Measurements from ENCODE around the gene CEP89.
"Not testable (repeated sequence)": the region's sequence is repeated elsewhere in the genome, so short reads cannot be mapped to it uniquely, and the experiment has no call there.

CEP89 gene

DNA sequence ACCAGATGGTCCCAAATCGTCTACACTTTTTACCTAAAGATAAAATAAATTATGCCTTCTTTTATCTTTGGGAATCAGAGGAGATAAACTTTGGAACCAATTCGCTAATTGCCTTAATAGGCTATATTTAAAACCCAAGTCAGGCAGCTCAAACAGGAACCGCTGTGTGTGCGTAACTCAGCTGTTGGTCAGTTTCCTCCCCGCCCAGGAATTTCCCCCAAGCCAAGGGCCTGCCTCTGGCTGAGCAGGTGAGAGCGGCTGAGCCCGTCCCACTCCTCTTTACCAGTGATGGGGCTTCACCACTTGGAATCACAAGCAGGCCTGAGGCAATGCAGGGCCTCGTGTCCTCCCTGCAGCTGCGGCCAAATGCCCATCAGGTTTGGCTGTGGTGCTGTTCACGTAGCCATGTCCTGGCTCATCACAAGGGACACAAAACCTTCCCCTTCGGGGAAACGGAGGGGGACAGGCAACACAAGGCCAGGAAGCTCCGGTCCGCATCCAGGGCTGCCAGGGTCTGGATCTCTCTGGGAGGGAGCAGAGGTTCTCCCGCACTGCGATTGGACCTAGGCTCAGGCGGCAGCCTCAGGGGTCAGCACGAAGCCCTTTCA is 101.7 kb downstream of the CEP89 start:
- DNase-seq (ENCODE audit: low read depth in 2 of 2) = no peak

DNA sequence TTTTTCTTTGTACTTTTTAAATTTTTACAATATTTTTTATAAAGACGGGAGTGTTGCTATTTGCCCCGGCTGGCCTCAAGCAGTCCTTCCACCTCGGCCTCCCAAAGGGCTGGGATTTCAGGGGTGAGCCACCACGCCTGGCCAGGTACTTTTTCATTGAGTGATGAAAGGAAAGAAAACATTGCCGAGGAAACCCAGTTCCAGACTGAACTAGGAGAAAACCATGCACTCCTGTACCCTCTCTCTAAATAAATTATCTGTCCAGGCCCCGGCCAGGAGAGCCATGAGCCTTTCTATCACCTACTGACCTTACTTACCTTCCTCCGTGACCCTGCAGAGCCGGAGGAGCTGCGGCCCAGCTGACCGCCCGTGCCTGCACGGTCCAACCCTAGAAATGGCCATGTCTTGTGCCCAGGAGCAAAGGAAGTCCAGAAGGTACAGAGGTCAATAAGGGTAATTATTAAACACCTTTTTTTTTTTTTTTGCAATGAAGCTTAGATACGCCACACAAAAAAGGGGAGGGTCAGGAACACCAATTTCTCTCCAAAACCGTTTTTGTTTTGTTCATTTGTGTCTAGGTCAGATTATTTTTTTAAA is 102.3 kb downstream of the CEP89 start, which contains the start of gene SLC7A9:
SLC7A9 (minus strand) TSS at position 399 of the 597 bp plus-strand sequence. CDS start 1,233 bp downstream, outside the sequence.
- DNase-seq (ENCODE audit: low read depth in 2 of 2) = no peak

- no peak for DNase-seq (ENCODE audit: low read depth in 2 of 2)
Observed at GRCh38 chr19:32868206-32868950, 103.4 kb downstream of the CEP89 start.

DNA sequence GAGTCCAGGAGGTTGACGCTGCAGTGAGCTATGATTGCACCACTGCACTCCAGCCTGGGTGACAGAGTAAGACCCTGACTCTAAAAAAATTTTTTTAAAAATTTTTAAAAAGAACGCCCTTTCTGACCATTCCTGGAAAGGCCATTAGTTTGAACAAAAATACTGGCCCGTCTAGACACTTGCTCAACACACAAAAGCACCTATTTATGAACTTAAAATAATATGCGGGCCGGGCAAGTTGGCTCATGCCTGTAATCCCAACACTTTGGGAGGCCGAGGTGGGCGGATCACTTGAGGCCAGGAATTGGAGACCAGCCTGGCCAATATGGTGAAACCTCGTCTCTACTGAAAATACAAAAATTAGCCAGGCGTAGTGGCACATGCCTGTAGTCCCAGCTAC is 104.3 kb downstream of the CEP89 start:
- not testable (repeated sequence) for DNase-seq (ENCODE audit: low read depth in 2 of 2)

DNA sequence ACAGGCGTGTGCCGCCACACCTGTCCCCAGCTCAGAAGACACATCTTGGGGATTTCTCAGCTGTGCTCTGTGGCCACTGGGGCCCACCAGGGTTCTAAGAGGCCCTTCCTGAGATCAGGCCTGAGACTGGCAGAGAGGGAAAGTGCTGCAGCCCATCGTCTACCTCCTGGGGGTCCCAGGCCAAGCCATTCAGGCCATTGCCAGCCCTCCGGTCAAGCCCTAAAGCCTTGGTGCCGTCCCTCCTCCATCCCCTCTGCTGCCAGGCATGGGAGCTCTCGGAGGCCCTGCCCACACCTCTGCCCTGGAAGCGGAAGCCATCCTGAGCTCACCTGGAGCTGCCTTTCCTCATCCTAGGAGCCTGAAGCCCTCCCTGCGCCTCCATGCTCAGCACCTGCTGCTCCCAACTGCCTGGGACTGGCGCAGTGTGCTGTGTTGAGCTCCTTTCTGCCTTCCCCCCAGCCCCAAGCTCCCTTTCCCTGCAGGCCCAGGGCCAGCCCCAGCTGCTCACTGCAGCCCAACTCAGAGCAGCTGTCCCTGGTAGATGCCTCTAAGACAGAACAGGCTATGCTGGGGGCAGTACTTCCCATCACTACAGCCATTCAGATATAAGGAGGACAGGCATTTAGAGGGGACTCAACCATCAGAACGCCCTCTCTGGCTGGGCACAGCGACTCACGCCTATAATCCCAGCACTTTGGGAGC is 105.0 kb downstream of the CEP89 start:
- no peak for DNase-seq (ENCODE audit: low read depth in 2 of 2)

- DNase-seq (ENCODE audit: low read depth in 2 of 2) = no peak
Observed at GRCh38 chr19:32866061-32866460, 105.7 kb downstream of the CEP89 start.

DNA sequence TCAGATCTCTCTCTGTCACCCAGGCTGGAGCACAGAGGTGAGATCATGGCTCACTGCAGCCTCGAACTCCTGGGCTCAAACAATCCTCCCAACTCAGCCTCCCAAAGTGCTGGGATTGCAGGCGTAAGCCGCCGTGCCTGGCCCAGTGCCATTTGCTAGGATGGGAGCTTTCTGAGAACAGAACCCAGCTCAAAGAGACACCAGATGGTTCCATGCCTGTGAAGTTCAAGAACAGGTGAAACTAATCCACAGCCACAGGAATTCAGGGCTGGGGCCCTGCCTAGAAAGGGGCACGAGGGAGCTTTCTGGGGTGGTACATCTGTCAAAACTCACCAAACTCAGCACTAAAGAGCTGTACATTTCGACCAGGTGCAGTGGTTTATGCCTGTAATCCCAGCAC is 106.4 kb downstream of the CEP89 start:
- no peak for DNase-seq (ENCODE audit: low read depth in 2 of 2)

DNA sequence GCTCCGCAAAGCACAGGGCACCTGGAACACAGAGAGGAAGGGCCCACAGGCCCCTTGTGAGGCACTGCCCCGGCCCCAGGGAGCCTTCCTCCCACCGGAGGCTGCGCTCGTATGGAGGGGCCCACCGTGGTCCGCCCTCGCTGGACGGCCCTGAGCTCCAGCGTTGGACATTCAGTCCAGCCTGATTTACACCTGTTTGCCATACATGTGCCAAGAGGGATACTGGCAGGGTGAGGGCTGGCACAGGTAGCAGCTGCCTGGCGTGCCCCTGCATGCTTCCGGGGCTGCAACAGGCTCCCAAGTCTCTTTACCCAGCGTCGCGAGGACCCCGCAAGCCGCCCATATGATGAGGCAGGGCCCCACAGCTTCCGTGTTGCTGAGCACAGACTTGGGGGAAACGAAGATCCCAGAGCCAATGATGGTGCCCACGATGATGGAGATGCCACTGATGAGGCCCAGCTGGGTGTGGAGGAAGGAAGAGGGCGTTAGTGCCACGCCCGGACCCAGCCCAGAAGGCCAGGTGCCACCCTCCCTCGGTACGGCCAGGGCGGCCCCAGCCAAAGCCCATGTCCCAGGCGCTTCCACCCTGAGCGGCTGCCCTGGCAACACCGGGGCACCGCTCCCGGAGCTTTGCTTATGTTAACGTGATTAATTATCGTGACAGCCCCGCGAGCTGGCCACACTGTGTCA is 107.3 kb downstream of the CEP89 start:
- DNase-seq (ENCODE audit: low read depth in 2 of 2) = no peak

GRCh38 chr19:32863841-32864240 is 107.9 kb downstream of the CEP89 start:
- no peak for DNase-seq (ENCODE audit: low read depth in 2 of 2)

DNA sequence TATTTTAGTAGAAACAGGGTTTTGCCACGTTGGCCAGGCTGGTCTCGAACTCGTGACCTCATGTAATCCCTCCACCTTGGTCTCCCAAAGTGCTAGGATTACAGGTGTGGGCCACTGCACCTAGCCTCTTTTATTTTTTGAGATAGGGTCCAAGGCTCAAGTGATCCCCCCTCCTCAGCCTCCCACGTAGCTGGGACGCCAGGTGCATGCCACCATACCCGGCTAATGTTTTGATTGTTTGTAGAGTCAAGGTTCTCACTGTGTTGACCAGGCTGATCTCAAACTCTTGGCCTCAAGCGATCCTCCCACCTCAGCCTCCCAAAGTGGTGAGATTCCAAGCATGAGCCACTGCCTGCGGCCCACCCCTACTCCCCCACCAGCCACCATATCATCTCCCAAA is 108.5 kb downstream of the CEP89 start:
- no peak for DNase-seq (ENCODE audit: low read depth in 2 of 2)

- no peak for DNase-seq (ENCODE audit: low read depth in 2 of 2)
Observed at GRCh38 chr19:32862741-32863140, 109.0 kb downstream of the CEP89 start.

- DNase-seq (ENCODE audit: low read depth in 2 of 2) = no peak
Observed at GRCh38 chr19:32862173-32862572, 109.6 kb downstream of the CEP89 start.

- no peak for DNase-seq (ENCODE audit: low read depth in 2 of 2)
Observed at GRCh38 chr19:32861596-32861995, 110.2 kb downstream of the CEP89 start.

DNA sequence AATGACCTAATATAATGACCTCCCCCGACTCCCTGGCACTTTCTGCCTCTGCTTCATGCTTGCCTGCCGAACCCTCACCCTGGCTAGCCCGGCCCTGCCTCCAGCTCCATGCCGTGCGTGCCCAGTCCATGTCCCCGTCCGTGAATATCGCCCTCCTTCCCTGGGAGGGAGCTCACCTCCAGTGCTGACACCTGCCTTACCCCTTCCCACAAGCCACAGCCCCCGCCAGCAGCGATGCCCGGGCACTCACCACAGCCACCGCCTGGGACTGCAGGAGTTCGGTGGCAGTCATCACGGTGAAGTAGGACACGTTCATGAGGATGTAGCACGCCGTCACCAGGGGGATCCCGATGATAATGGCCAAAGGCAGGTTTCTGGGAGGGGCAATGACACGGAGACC is 112.2 kb downstream of the CEP89 start:
- no peak for DNase-seq (ENCODE audit: low read depth in 2 of 2)

GRCh38 chr19:32858559-32858958 is 113.2 kb downstream of the CEP89 start:
- no peak for DNase-seq (ENCODE audit: low read depth in 2 of 2)

DNA sequence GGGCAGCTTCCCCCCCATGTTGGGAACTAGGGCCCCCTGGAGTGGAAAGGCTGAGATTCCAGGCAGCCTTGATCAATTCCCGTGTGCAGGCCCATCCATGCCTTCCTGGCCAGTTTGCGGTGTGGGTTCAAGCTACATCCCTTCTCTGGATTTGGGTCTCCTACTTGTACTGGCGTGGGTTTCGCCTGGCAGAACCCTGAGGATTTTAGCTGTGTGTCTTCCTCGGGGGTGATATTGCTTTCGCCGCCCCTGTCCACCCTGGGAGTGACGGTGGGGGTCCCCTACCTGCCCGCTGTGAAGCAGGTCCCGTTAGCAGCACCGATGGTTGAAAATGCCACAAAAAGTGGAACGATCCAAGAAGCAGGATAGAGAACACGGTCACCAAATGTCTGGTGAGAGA is 113.6 kb downstream of the CEP89 start:
- no peak for DNase-seq (ENCODE audit: low read depth in 2 of 2)

GRCh38 chr19:32857584-32857983 is 114.2 kb downstream of the CEP89 start:
- DNase-seq (ENCODE audit: low read depth in 2 of 2) = no peak

DNA sequence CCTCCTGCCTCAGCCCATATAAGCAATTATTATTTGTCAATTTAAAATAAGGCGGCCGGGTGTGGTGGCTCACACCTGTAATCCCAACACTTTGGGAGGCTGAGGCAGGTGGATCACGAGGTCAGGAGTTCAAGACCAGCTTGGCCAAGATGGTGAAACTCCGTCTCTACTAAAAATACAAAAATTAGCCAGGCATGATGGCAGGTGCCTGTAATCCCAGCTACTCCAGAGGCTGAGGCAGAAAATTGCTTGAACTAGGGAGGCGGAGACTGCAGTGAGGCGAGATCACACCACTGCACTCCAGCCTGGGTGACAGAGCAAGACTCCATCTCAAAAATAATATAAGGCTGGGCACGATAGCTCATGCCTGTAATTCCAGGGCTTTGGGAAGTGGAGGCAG is 114.9 kb downstream of the CEP89 start:
- DNase-seq (ENCODE audit: low read depth in 2 of 2) = not testable (repeated sequence)

DNA sequence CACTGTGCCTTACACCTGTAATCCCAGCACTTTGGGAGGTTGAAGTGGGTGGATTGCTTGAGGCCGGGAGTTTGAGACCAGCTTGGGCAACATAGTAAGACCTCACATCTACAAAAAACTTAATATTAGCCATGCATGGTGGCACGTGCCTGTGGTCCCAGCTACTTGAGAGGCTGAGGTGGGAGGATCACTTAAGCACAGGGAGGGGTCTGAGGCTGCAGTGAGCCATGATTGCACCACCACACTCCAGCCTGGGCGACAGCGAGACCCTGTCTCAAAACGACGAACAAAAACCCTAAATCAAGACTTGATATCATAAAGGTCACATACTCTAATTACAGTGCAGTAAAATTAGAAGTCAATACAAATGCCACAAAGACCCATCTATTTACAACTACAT is 119.5 kb downstream of the CEP89 start:
- no peak for DNase-seq (ENCODE audit: low read depth in 2 of 2)

DNA sequence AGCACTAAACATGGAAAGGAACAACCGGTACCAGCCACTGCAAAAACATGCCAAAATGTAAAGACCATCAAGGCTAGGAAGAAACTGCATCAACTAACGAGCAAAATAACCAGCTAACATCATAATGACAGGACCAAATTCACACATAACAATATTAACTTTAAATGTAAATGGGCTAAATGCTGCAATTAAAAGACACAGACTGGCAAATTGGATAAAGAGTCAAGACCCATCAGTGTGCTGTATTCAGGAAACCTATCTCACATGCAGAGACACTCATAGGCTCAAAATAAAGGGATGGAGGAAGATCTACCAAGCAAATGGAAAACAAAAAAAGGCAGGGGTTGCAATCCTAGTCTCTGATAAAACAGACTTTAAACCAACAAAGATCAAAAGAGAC is 123.7 kb downstream of the CEP89 start:
- not testable (repeated sequence) for DNase-seq (ENCODE audit: low read depth in 2 of 2)

DNA sequence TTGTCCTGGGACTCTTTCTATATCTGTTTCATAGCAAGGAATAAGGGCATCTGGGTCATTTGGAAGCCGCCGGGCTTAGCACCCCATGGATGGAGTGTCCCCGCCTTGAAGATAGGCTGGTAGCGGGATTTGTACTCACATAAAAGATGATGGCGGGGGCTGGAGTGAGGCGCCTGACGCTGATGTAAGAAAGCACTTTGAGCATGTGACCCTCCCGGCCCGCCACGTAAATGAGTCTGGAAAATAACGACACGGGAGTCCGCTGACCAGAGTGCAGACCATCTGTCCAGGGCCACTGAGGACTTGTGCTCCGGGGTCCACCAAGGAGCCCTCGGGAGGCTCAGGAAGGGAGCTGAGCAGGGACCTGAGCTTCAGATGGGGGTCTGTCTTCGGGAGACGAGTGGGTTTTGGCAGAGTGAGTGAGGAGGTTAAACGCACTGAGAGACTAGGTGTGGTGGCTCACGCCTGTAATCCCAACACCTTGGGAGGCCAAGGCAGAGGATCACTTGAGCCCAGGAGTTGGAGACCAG is 128.0 kb downstream of the CEP89 start:
- DNase-seq (ENCODE audit: low read depth in 2 of 2) = no peak

GRCh38 chr19:32842061-32842460 is 129.7 kb downstream of the CEP89 start:
- DNase-seq (ENCODE audit: low read depth in 2 of 2) = no peak
